OCI-LY7 (cell line): Measurements from ENCODE around the gene SLC39A7. TPM values are rescaled to one million over a fixed set of nuclear protein-coding genes. Genes with fewer than 3 reads are reported as not detected.

Experiments used
- BruUV-seq: library from RNA; stranded (reverse); fragments of 400-500 nt; replicated peaks from 2 replicates; lab custom pipeline; 2021; lab: Mats Ljungman, UMichigan
- CTCF ChIA-PET: fragments of 300-600 bp; sonication (Branson Sonifier 250); formaldehyde crosslinking; loops from one replicate; lab custom pipeline; 2022; ENCODE audit warnings: antibody characterized with exemption; ENCODE audit not compliant: unreplicated experiment; lab: Charles Lee
- POLR2A ChIA-PET: fragments of 300-600 bp; sonication (Branson Sonifier 250); formaldehyde crosslinking; loops from one replicate; lab custom pipeline; 2022; ENCODE audit warnings: antibody characterized with exemption; lab: Charles Lee
- DNase-seq: peaks from one replicate; pipeline ENCODE4 v3.0.0-alpha.2; 2015; ENCODE audit warnings: low spot score
- H2AFZ ChIP-seq: fragments of 200-600 bp; sonication (generic), shearing (Covaris generic); 2 replicates; pipeline ENCODE4 v1.6.1; 2014; ENCODE audit warnings: mild to moderate bottlenecking, antibody characterized with exemption, low read length, moderate library complexity
- H3K27ac ChIP-seq: fragments of 200-600 bp; sonication (generic); 2 replicates; pipeline ENCODE4 v1.5.1; 2014; ENCODE audit warnings: mixed run types, low read depth, mild to moderate bottlenecking, moderate library complexity, low read length, inconsistent platforms; ENCODE audit not compliant: poor library complexity, severe bottlenecking
- H3K36me3 ChIP-seq: fragments of 200-600 bp; sonication (generic); 2 replicates; pipeline ENCODE4 v1.6.1; 2014; ENCODE audit warnings: mild to moderate bottlenecking, antibody characterized with exemption, low read length, moderate library complexity, mixed read lengths; ENCODE audit not compliant: insufficient read depth
- H3K4me1 ChIP-seq: fragments of 200-600 bp; sonication (generic); 2 replicates; pipeline ENCODE4 v1.5.1; 2014; ENCODE audit warnings: mild to moderate bottlenecking, low read length; ENCODE audit not compliant: insufficient read depth, poor library complexity, severe bottlenecking
- H3K4me2 ChIP-seq: fragments of 200-600 bp; sonication (generic); 2 replicates; pipeline ENCODE4 v1.6.1; 2014; ENCODE audit warnings: mild to moderate bottlenecking, low read length
- H3K4me3 ChIP-seq: fragments of 200-600 bp; sonication (generic); 2 replicates; pipeline ENCODE4 v1.5.1; 2014; ENCODE audit warnings: mild to moderate bottlenecking, low read depth, low read length; ENCODE audit not compliant: poor library complexity, severe bottlenecking
- H3K79me2 ChIP-seq: fragments of 200-600 bp; sonication (generic); 2 replicates; pipeline ENCODE4 v1.6.1; 2016; ENCODE audit warnings: low read depth, mild to moderate bottlenecking, low read length, moderate library complexity, mixed read lengths; ENCODE audit not compliant: insufficient read depth
- H3K9me2 ChIP-seq: fragments of 200-600 bp; sonication (generic); 2 replicates; pipeline ENCODE4 v1.6.1; 2016; ENCODE audit warnings: mild to moderate bottlenecking, low read length, mixed read lengths; ENCODE audit not compliant: insufficient read depth
- H3K9me3 ChIP-seq: fragments of 200-600 bp; sonication (generic); 2 replicates; pipeline ENCODE4 v1.6.1; 2014; ENCODE audit warnings: mild to moderate bottlenecking, mixed run types, low read length, mixed read lengths
- H4K20me1 ChIP-seq: fragments of 200-600 bp; sonication (generic); 2 replicates; pipeline ENCODE4 v1.6.1; 2014; ENCODE audit warnings: mild to moderate bottlenecking, antibody characterized with exemption, low read length, moderate library complexity, mixed read lengths; ENCODE audit not compliant: insufficient read depth
- EZH2phosphoT487 ChIP-seq: fragments of 200-600 bp; sonication (generic); IDR thresholded peaks from 2 replicates; pipeline ENCODE4 v1.6.1; 2018; ENCODE audit warnings: low read depth, borderline replicate concordance, mild to moderate bottlenecking, mixed run types, antibody characterized with exemption, low read length, moderate library complexity, mixed read lengths
- intact Hi-C: fragments of 100-400 bp; cut with micrococcal nuclease; formaldehyde crosslinking; loops from one replicate; pipeline ENCODE4 v1.10.0; 2022; ENCODE audit not compliant: unreplicated experiment
- total RNA-seq, 2 experiments: library from RNA; depleted of rRNA in 1 of 2; stranded (reverse); fragments of >200 nt in 1 of 2; shearing (Covaris generic) in 1 of 2; gene quantifications; 2 replicates each; pipeline ENCODE4 v1.2.3, GENCODE V29; 2014 to 2022
- TF ChIP-seq, protein P1 (sequence below): fragments of 200-600 bp; sonication (generic); conservative IDR thresholded peaks from 2 replicates; pipeline ENCODE4 v1.5.1; 2014; ENCODE audit warnings: mild to moderate bottlenecking, antibody characterized with exemption, low read length, moderate library complexity, mixed read lengths

The SLC39A7 gene
- total RNA-seq, 2 experiments from 2014 or later, result 22.9 to 53.2 TPM

DNA sequence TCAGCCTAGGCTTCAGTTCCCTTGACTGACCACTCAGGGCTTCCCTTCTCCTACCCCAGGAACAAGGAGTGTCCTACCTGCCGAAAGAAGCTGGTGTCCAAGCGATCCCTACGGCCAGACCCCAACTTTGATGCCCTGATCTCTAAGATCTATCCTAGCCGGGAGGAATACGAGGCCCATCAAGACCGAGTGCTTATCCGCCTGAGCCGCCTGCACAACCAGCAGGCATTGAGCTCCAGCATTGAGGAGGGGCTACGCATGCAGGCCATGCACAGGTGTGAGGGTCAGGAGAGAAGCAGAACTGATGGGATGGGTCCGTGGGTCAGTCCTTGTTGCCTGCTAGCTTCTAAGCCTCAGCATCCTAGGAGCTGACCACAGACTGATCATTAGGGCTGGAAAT lies 9.2 kb downstream of the SLC39A7 start:
- BruUV-seq, result no TSS peak
- Histone ChIP-seq H3K79me2 (peaks cover 6% of the 10 kb centered on the region; the same call in 1 of the 2 replicates), H3K4me2 (no peak overlapping the region), H4K20me1 (no peaks in the 10 kb centered on the region), H2AFZ (no peak overlapping the region), H3K9me2 (no peaks in the 10 kb centered on the region), H3K4me3 (no peak overlapping the region), H3K27ac (no peak overlapping the region), H3K36me3 (peaks cover 8% of the 10 kb centered on the region; the same call in 1 of the 2 replicates), H3K9me3 (no peaks in the 10 kb centered on the region), H3K4me1 (peaks cover 28% of the 10 kb centered on the region)
- ChIA-PET CTCF (no interaction called here), POLR2A (interaction anchor here (1.4 to 1.5 kb wide), 2 partner anchors 17 to 22 kb away, joined by 3 to 4 read pairs; no protein-coding TSS in a partner anchor)
- DNase-seq, result no peak
- TF ChIP-seq EZH2phosphoT487, result no peak
- TF ChIP-seq, protein P1, sequence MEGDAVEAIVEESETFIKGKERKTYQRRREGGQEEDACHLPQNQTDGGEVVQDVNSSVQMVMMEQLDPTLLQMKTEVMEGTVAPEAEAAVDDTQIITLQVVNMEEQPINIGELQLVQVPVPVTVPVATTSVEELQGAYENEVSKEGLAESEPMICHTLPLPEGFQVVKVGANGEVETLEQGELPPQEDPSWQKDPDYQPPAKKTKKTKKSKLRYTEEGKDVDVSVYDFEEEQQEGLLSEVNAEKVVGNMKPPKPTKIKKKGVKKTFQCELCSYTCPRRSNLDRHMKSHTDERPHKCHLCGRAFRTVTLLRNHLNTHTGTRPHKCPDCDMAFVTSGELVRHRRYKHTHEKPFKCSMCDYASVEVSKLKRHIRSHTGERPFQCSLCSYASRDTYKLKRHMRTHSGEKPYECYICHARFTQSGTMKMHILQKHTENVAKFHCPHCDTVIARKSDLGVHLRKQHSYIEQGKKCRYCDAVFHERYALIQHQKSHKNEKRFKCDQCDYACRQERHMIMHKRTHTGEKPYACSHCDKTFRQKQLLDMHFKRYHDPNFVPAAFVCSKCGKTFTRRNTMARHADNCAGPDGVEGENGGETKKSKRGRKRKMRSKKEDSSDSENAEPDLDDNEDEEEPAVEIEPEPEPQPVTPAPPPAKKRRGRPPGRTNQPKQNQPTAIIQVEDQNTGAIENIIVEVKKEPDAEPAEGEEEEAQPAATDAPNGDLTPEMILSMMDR, result no peak
- intact Hi-C loops, result loop anchor here (10.0 kb wide), 1 partner anchor 205 kb away; the partner anchor contains the start of genes CUTA and PHF1

DNA sequence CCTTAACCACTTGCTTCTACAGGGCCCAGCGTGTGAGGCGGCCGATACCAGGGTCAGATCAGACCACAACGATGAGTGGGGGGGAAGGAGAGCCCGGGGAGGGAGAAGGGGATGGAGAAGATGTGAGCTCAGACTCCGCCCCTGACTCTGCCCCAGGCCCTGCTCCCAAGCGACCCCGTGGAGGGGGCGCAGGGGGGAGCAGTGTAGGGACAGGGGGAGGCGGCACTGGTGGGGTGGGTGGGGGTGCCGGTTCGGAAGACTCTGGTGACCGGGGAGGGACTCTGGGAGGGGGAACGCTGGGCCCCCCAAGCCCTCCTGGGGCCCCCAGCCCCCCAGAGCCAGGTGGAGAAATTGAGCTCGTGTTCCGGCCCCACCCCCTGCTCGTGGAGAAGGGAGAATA lies 10.5 kb downstream of the SLC39A7 start:
- TF ChIP-seq, protein P1, result no peak
- TF ChIP-seq EZH2phosphoT487, result no peak
- DNase-seq, result no peak
- no TSS peak for BruUV-seq
- Histone ChIP-seq H2AFZ (no peak overlapping the region), H3K79me2 (peaks cover 6% of the 10 kb centered on the region; the same call in 1 of the 2 replicates), H3K4me2 (no peak overlapping the region), H3K9me2 (no peaks in the 10 kb centered on the region), H3K4me3 (no peak overlapping the region), H4K20me1 (no peaks in the 10 kb centered on the region), H3K36me3 (peaks cover 8% of the 10 kb centered on the region; the same call in 1 of the 2 replicates), H3K4me1 (peaks cover 23% of the 10 kb centered on the region), H3K27ac (no peak overlapping the region), H3K9me3 (no peaks in the 10 kb centered on the region)
- ChIA-PET POLR2A (no interaction called here), CTCF (no interaction called here)
- intact Hi-C loops, result no loop called here

DNA sequence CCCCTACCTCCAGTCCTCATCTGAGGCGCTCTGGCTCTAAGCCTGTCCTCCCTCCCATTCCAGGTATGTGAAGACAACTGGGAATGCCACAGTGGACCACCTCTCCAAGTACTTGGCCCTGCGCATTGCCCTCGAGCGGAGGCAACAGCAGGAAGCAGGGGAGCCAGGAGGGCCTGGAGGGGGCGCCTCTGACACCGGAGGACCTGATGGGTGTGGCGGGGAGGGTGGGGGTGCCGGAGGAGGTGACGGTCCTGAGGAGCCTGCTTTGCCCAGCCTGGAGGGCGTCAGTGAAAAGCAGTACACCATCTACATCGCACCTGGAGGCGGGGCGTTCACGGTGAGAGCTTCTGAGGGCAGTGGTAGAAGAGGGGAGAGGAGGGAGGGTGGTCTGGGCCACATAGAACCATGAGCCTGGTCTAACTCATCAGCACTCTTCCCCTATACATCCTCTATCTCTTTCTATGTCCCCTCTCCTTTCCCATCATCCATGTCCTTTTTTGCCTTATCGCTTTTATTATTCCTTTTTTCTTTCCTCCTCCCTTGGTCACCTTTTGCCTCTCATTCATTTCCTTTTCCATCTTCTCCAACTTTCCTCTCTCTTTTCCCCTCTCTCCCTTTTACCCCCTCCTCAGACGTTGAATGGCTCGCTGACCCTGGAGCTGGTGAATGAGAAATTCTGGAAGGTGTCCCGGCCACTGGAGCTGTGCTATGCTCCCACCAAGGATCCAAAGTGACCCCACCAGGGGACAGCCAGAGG lies 11.2 kb downstream of the SLC39A7 start:
- Histone ChIP-seq H3K4me3 (no peak overlapping the region), H3K9me2 (no peaks in the 10 kb centered on the region), H3K27ac (no peak overlapping the region), H2AFZ (no peak overlapping the region), H3K4me1 (peaks cover 24% of the 10 kb centered on the region), H4K20me1 (no peaks in the 10 kb centered on the region), H3K4me2 (no peak overlapping the region), H3K79me2 (peaks cover 6% of the 10 kb centered on the region; the same call in 1 of the 2 replicates), H3K9me3 (no peaks in the 10 kb centered on the region), H3K36me3 (peaks cover 8% of the 10 kb centered on the region; the same call in 1 of the 2 replicates)
- intact Hi-C loops, result no loop called here
- no TSS peak for BruUV-seq
- no peak for TF ChIP-seq EZH2phosphoT487
- TF ChIP-seq, protein P1, result peak; percentile 33; the same call in 1 of the 2 replicates
- no peak for DNase-seq
- CTCF ChIA-PET, result no interaction called here
- POLR2A ChIA-PET, result no interaction called here
